ENCODE measurements around the gene CNTN5.
"Not testable (repeated sequence)": the region's sequence is repeated elsewhere in the genome, so short reads cannot be mapped to it uniquely, and the experiment has no call there.

Gene CNTN5

DNA sequence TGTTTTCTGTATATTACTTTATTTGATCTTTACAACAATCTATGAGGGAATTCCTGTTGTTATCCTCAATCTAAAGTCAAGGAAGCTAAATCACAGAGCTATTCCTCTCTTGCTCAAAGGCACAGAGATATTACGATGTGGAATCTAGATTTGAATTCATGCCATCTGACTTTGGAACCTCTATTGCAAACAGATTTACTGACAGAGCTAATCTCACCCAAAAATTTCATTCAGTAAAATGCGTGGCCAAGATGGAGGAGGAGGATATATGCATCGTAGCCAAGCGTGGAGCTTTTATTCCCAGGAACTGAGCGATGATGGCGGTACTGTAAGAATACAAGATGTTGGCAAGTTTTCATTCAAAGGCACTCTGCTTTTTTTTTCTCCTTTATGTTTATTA lies 791.8 kb downstream of the CNTN5 start:
- DNase-seq, result no peak

DNA sequence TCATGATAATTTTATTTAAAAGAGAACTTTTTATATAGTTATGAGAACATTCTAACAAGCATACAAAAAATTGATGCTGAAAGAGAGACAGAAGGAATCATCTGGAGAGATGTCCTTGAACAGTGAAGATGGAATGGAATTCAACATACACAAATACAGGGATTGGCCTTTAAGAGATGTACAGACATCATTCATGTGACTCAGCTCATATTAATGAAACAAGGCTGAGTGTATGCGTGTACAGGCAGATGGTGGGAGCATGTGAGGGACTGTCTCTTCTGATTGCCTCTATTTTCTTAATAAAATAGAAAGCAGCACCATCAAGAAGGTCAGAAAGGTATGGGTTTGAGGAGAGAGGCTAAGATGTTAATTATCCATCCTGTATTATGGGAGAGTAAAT lies 793.3 kb downstream of the CNTN5 start:
- no peak for DNase-seq

GRCh38 chr11:99814738-99815137 lies 794.0 kb downstream of the CNTN5 start:
- DNase-seq, result no peak

DNA sequence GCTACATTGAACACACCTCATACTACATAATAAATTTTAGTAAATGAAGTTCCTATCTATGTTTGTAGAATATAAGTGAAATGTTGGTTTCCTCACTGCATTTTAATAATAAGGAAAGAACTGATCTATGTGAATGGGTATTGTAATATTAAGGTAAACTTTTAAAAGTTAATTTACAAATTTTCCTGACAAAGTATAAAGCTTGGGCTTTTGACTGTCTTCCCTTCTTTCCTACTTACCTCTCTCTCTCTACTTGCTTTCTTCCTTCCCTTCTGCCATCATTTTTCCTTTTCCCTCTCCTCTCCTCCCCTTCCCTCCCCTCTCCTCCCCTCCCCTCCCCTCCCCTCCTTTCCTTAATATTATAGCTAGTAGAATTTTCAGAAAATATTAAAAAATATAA lies 798.2 kb downstream of the CNTN5 start:
- DNase-seq, result no peak

GRCh38 chr11:99822846-99823565 lies 802.3 kb downstream of the CNTN5 start:
- DNase-seq, result no peak

GRCh38 chr11:99836739-99837138 lies 816.0 kb downstream of the CNTN5 start:
- DNase-seq, result not testable (repeated sequence)

DNA sequence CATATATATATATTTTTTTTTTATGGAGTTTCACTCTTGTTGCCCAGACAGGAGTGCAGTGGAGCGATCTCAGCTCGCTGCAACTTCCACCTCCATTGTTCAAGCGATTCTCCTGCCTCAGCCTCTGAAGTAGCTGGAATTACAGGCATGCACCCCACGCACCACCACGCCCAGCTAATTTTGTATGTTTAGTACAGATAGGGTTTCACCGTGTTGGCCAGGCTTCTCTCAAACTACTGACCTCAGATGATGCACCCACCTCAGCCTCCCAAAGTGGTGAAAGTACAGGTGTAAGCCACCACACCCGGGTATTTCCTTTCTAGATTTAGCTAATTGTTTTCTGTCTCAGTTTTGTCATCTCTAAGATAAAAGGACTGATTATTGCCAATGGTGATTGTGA lies 821.1 kb downstream of the CNTN5 start:
- DNase-seq, result no peak

GRCh38 chr11:99865951-99866350 lies 845.2 kb downstream of the CNTN5 start:
- no peak for DNase-seq

DNA sequence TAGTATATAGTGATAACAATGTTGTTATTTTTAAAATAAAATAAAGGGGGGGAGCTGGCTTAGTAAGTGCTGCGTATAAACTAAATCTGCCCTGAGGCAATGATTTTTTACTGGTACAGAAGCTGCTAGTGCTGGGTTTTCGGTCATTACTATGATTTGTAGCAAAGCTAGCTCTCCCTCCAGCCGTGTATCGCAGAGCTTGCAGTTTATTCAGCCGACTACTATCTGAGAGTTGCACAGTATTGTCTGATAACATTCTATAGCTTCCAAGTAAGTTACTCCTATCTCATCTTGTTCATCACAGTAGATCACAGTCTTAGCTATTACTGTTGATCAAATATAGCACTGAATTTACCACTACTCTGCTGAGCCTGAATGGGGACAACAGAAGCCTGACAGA lies 860.9 kb downstream of the CNTN5 start:
- DNase-seq, result no peak

- DNase-seq, result no peak
Measured at GRCh38 chr11:99884750-99885149, 864.0 kb downstream of the CNTN5 start.

GRCh38 chr11:99887481-99887880 lies 866.7 kb downstream of the CNTN5 start:
- DNase-seq, result no peak

DNA sequence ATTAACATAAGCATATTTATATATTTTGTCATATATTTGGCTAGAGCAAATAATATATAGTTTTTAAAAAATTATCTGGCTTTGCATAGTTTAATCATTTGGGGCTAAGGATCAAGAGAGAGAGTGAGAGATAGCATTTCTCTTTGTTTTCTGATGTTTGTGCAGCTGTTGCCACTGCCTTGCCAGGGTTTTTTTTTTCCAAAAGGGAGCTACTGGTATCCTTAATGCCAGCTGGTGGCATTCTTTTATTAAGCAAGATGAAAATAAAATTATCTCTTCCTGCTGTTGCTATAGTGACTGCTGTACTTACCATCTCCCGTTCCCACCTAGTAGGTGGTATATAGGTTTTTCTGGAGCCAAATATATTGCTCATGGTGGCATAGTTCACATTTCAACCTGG lies 873.1 kb downstream of the CNTN5 start:
- no peak for DNase-seq

DNA sequence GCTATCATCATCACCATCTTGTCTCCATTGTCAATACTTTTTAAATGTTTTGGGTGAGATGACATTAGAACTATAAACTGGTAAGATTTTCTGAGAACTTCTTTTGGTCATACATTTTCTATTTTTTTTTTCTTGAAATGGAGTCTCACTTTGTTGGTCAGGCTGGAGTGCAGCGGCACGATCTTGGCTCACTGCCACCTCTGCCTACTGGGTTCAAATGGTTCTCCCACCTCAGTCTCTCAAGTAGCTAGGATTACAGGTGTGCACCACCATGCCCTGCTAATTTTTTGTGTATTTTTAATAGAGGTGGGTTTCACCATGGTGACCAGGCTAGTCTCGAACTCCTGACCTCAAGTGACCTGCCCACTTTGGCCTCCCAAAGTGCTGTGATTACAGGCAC lies 880.4 kb downstream of the CNTN5 start:
- no peak for DNase-seq

GRCh38 chr11:99911116-99911515 lies 890.4 kb downstream of the CNTN5 start:
- DNase-seq, result no peak

DNA sequence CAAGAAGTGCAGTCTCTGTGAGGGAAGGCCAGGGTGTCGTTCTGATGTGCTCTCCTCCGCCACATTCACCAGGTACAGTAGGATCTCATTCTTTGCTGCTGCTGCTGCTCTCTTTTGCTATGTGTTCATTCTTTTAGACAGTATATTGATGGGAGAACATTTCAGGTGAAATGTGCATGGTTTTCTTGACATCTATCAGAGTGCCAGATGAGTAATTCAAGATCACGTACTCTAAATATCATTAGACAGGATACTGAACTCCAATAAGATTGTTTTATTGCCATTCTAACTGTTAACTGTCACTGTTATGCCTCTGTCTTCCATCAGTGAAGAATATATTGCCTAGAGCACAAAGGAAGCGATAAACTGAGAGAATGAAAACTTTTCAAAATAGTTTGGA lies 895.3 kb downstream of the CNTN5 start:
- DNase-seq, result no peak

- DNase-seq, result no peak
Measured at GRCh38 chr11:99918761-99919160, 898.0 kb downstream of the CNTN5 start.

- DNase-seq, result no peak
Measured at GRCh38 chr11:99920956-99921355, 900.2 kb downstream of the CNTN5 start.

- no peak for DNase-seq
Measured at GRCh38 chr11:99925968-99926367, 905.2 kb downstream of the CNTN5 start.

- no peak for DNase-seq
Measured at GRCh38 chr11:99932684-99933083, 911.9 kb downstream of the CNTN5 start.

GRCh38 chr11:99934008-99934407 lies 913.3 kb downstream of the CNTN5 start:
- DNase-seq, result no peak

DNA sequence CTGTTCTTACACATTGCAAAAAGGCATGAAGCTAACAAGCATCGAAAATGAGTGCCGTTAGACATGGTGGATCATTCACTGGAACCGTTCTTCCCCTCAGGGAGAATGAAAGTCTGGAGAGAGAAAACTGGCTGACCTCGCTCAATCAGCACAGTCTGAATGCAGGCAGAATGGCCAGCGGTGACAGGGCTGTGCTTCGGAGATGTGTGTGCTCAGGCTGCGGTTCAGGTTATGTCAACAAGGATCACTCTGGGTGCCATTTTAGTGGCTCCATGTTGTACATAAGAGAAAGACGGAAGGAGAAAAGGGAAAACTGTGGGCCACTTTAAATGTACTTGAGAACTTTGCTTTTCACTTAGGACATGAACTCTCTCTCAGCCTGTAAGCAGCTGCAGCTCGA lies 916.6 kb downstream of the CNTN5 start:
- DNase-seq, result no peak

DNA sequence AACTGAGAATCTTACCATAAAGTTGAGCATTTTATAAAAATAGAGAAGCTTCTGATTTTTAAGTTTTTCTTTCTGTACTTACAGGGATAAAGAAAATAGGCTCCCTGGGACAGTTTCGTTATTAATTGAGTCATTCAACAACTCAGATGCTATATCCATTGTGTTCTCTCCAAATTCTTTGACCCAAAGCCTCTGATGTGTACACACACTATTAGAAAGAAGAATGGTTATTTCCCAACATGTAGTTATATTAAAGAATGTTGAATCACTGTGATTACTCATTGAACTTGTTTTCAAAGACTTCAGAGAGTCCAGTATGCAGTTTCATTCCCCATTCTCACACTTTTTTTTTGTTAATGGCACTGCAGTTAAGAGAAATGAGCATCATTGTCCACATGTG lies 932.1 kb downstream of the CNTN5 start:
- no peak for DNase-seq

DNA sequence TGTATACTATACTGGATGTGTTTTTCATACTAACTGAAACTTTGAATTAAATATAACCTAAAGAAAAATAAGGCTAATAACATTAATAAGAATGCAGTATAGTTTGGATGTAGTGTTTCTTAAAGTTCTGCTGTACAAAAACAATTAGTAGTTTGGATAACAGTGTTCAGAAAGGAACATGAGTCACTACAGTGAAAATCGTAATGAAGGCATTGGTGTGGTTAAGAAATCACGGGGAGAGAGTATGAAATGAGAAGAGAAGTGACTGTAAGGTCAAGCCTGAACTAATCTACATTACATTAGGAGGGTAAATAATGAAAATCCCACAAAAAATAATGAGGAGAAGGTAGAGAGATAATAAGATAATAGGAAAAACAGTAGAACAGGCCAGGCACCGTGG lies 939.8 kb downstream of the CNTN5 start:
- DNase-seq, result no peak

DNA sequence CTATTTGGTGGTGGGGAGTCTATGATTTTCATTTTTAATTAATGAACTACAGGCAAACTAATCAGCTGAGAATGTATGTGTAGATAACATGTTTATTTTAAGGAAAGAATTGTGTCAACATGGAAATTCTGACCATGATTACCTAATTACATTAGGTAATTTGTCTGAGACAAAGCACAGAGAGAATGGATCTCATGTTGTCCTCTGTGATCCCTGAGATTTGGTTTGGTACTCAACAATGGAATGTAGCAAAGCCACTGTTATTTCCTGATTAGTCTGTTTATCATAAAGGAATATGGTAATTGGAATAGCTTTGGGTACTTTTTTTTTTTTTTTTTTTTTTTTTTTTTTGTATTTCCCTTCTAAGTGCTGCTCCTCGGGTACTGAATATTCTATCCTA lies 947.6 kb downstream of the CNTN5 start:
- no peak for DNase-seq

DNA sequence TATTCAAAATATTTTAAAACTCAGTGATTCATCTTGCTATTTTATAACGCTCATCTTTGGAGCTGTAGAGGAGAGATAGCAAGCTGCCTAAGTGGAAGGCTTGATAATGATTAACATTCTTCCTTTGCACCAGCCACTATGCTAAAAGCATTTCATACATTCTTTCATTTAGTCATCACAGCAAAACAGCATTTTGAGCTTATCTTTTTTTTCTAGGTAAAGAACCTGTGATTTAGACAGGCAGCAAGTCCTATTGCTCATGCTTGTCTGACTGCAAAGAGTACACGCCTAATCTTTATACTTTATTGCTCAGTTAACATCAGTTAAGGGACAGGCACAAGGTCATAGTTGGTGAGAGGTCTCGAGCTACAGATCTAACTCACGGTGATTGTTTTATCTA lies 953.2 kb downstream of the CNTN5 start:
- no peak for DNase-seq

DNA sequence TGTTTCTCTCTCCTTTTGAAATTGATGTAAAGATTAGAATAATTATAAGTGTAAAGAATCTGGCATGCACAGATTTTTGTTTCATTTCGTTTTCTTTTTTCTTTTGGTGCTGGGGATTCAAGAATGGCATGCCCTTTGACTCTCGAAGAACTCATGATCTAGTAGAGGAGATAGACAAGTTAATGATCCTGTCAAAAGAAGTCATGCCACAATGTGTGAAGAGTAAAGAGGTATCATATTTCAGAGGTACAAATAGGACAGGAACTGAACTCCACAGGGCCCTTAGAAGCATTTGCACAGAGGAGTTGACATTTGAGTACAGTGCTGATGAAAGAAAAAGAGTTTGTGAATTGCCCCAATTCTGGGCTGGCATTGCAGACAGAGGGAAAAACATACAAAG lies 958.3 kb downstream of the CNTN5 start:
- DNase-seq, result no peak

Measured in NCI-H2227 treated with DMSO at 0.1 percent for 48 hours (cell line).